SU-DHL-6 (cell line): ENCODE data around the gene DENND2A.

Source experiments
- CTCF ChIP-seq: fragments of 200-600 bp; sonication (generic); IDR thresholded peaks from one replicate; pipeline ENCODE4 v1.5.1; 2017; ENCODE audit warnings: antibody characterized with exemption, mild to moderate bottlenecking, low read length, moderate library complexity; ENCODE audit not compliant: insufficient read depth, poor library complexity, severe bottlenecking
- EZH2phosphoT487 ChIP-seq: fragments of 200-600 bp; sonication (generic), shearing (Covaris generic); conservative IDR thresholded peaks from 2 replicates; pipeline ENCODE4 v1.6.1; 2018; ENCODE audit warnings: mild to moderate bottlenecking, antibody characterized with exemption, low read length, moderate library complexity, mixed read lengths

GRCh38 chr7:140594131-140594691, 46.4 kb downstream of the DENND2A start:
- TF ChIP-seq CTCF = no peak
- no peak for TF ChIP-seq EZH2phosphoT487
